ENCODE results near the gene ALG1.
"Not testable (repeated sequence)": the region's sequence is repeated elsewhere in the genome, so short reads cannot be mapped to it uniquely, and the experiment has no call there.

ALG1 gene

GRCh38 chr16:5131467-5132004, 59.9 kb downstream of the ALG1 start:
- H3K27ac ChIP-seq (ENCODE audit: low read length); H3K9ac ChIP-seq (ENCODE audit: low read length); H3K27me3 ChIP-seq (replicated peaks; ENCODE audit: insufficient read depth, low read length); H3K4me2 ChIP-seq (ENCODE audit: low read depth, low read length); H3F3A ChIP-seq (ENCODE audit: insufficient read depth, low read length); DNase-seq; H2AFZ ChIP-seq (ENCODE audit: low read length); H3K79me2 ChIP-seq (ENCODE audit: low read length); H3K9me3 ChIP-seq (replicated peaks; ENCODE audit: insufficient read depth, low read length); H3K9me2 ChIP-seq (replicated peaks; ENCODE audit: insufficient read depth, low read length); H4K20me1 ChIP-seq (ENCODE audit: insufficient read depth, low read length); H3K4me1 ChIP-seq (ENCODE audit: low read length); H3K36me3 ChIP-seq (replicated peaks; ENCODE audit: insufficient read depth, low read length); H3K4me3 ChIP-seq (ENCODE audit: low read length): not testable (repeated sequence)

GRCh38 chr16:5132915-5133600, 61.4 kb downstream of the ALG1 start:
- not testable (repeated sequence) for H2AFZ ChIP-seq (ENCODE audit: low read length); DNase-seq; H3K27me3 ChIP-seq (replicated peaks; ENCODE audit: insufficient read depth, low read length); H3F3A ChIP-seq (ENCODE audit: insufficient read depth, low read length); H3K79me2 ChIP-seq (ENCODE audit: low read length); H3K9me2 ChIP-seq (replicated peaks; ENCODE audit: insufficient read depth, low read length); H3K27ac ChIP-seq (ENCODE audit: low read length); H3K9ac ChIP-seq (ENCODE audit: low read length); H4K20me1 ChIP-seq (ENCODE audit: insufficient read depth, low read length); H3K4me1 ChIP-seq (ENCODE audit: low read length); H3K9me3 ChIP-seq (replicated peaks; ENCODE audit: insufficient read depth, low read length); H3K4me2 ChIP-seq (ENCODE audit: low read depth, low read length); H3K4me3 ChIP-seq (ENCODE audit: low read length); H3K36me3 ChIP-seq (replicated peaks; ENCODE audit: insufficient read depth, low read length)

- H3K4me1 ChIP-seq (ENCODE audit: low read length); H3F3A ChIP-seq (ENCODE audit: insufficient read depth, low read length); H4K20me1 ChIP-seq (ENCODE audit: insufficient read depth, low read length); H2AFZ ChIP-seq (ENCODE audit: low read length); H3K4me2 ChIP-seq (ENCODE audit: low read depth, low read length); H3K9ac ChIP-seq (ENCODE audit: low read length); H3K27me3 ChIP-seq (replicated peaks; ENCODE audit: insufficient read depth, low read length); H3K36me3 ChIP-seq (replicated peaks; ENCODE audit: insufficient read depth, low read length); H3K79me2 ChIP-seq (ENCODE audit: low read length); H3K27ac ChIP-seq (ENCODE audit: low read length); DNase-seq; H3K9me3 ChIP-seq (replicated peaks; ENCODE audit: insufficient read depth, low read length); H3K9me2 ChIP-seq (replicated peaks; ENCODE audit: insufficient read depth, low read length); H3K4me3 ChIP-seq (ENCODE audit: low read length): not testable (repeated sequence)
These were observed 63.3 kb downstream of the ALG1 start for GRCh38 chr16:5134739-5135452.
